Vagina (tissue), 2 donors: Measurements from ENCODE around the gene STEAP1B. TPM values are rescaled to one million over a fixed set of nuclear protein-coding genes. Genes with fewer than 3 reads are reported as not detected.
"Not testable (repeated sequence)": the region's sequence is repeated elsewhere in the genome, so short reads cannot be mapped to it uniquely, and the experiment has no call there.

Experiments
- DNase-seq, 2 donors: peaks; one replicate each; pipeline ENCODE4 v3.0.0-alpha.2; 2017; ENCODE audit errors: extremely low spot score in 2 of 2
- H3K27ac ChIP-seq: fragments of 200-600 bp; sonication (generic); one replicate; pipeline ENCODE4 v1.5.1; 2019
- H3K27me3 ChIP-seq: fragments of 200-600 bp; sonication (generic); one replicate; pipeline ENCODE4 v1.5.1; 2019
- H3K36me3 ChIP-seq, 2 donors: fragments of 200-600 bp; sonication (generic); one replicate each; pipeline ENCODE4 v1.5.1; 2017 to 2019
- H3K4me1 ChIP-seq: fragments of 200-600 bp; sonication (generic); one replicate; pipeline ENCODE4 v1.5.1; 2019
- H3K4me3 ChIP-seq, 2 donors: fragments of 200-600 bp; sonication (generic); 1 replicate in 1 of 2; 2 replicates in 1 of 2; pipeline ENCODE4 v1.5.1; 2016 to 2019
- H3K9me3 ChIP-seq: fragments of 200-600 bp; sonication (generic); one replicate; pipeline ENCODE4 v1.5.1; 2019
- POLR2A ChIP-seq, 2 donors: fragments of 450-650 bp; IDR thresholded peaks; one replicate each; pipeline ENCODE4 v1.6.1; 2017; ENCODE audit warnings: antibody characterized with exemption in 2 of 2, mild to moderate bottlenecking in 2 of 2, moderate library complexity in 2 of 2
- POLR2AphosphoS5 ChIP-seq, 2 donors: sonication (generic); formaldehyde crosslinking; IDR thresholded peaks; one replicate each; pipeline ENCODE4 v1.9.0; 2017; ENCODE audit warnings: antibody characterized with exemption in 2 of 2, mild to moderate bottlenecking in 2 of 2, low read depth in 1 of 2; ENCODE audit not compliant: insufficient read depth in 1 of 2
- intact Hi-C: fragments of 100-400 bp; cut with DNase I; formaldehyde crosslinking; loops from one replicate; pipeline ENCODE4 v1.15.1; 2023
- total RNA-seq: library from RNA; depleted of rRNA; stranded (reverse); fragments of >200 nt; gene quantifications from one replicate; pipeline ENCODE4 v1.2.3, GENCODE V29; 2016
- TF ChIP-seq, protein P1 (sequence below), 3 experiments: fragments of 450-650 bp in 2 of 3; fragments of 200-600 bp in 1 of 3; sonication (generic) in 1 of 3; IDR thresholded peaks; one replicate each; pipeline ENCODE4 v1.5.1; 2017 to 2019; ENCODE audit warnings: antibody characterized with exemption in 3 of 3, mild to moderate bottlenecking in 2 of 3, moderate library complexity in 2 of 3

The STEAP1B gene
- total RNA-seq: 8.8 TPM

- H3K36me3 ChIP-seq, H3K9me3 ChIP-seq, H3K4me1 ChIP-seq, intact Hi-C loops, H3K27ac ChIP-seq, H3K27me3 ChIP-seq, DNase-seq: not testable (repeated sequence)
- peak within 1 kb of the TSS; percentile 42 to 49 for H3K4me3 ChIP-seq
- TF ChIP-seq, protein P1, sequence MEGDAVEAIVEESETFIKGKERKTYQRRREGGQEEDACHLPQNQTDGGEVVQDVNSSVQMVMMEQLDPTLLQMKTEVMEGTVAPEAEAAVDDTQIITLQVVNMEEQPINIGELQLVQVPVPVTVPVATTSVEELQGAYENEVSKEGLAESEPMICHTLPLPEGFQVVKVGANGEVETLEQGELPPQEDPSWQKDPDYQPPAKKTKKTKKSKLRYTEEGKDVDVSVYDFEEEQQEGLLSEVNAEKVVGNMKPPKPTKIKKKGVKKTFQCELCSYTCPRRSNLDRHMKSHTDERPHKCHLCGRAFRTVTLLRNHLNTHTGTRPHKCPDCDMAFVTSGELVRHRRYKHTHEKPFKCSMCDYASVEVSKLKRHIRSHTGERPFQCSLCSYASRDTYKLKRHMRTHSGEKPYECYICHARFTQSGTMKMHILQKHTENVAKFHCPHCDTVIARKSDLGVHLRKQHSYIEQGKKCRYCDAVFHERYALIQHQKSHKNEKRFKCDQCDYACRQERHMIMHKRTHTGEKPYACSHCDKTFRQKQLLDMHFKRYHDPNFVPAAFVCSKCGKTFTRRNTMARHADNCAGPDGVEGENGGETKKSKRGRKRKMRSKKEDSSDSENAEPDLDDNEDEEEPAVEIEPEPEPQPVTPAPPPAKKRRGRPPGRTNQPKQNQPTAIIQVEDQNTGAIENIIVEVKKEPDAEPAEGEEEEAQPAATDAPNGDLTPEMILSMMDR (IDR thresholded peaks at IDR 0.05): peak; percentile 22 to 82 (median 66)
Measured at GRCh38 chr7:22499888-22500689, at the start of gene STEAP1B. TSS of gene STEAP1B (minus strand) at chr7:22500188. CDS start at chr7:22494855, 5,333 bp downstream.

GRCh38 chr7:22549051-22549450 is 49.1 kb upstream of the STEAP1B start:
- no peaks in the 10 kb centered on the region for H3K36me3 ChIP-seq
- intact Hi-C loops: no loop called here
- peaks cover 13% of the 10 kb centered on the region for H3K4me1 ChIP-seq
- H3K27me3 ChIP-seq: no peaks in the 10 kb centered on the region
- TF ChIP-seq POLR2A (IDR thresholded peaks at IDR 0.05): no peak
- TF ChIP-seq, protein P1 (IDR thresholded peaks at IDR 0.05): no peak
- TF ChIP-seq POLR2AphosphoS5 (IDR thresholded peaks at IDR 0.05; ENCODE audit: insufficient read depth in 1 of 2, low read depth in 1 of 2): no peak
- H3K9me3 ChIP-seq: no peaks in the 10 kb centered on the region
- H3K27ac ChIP-seq: no peak overlapping the region
- H3K4me3 ChIP-seq: no peak overlapping the region
- DNase-seq: no peak

- Histone ChIP-seq H3K36me3 (no peaks in the 10 kb centered on the region), H3K4me1 (peaks cover 13% of the 10 kb centered on the region), H3K4me3 (no peak overlapping the region), H3K27ac (no peak overlapping the region), H3K9me3 (no peaks in the 10 kb centered on the region), H3K27me3 (no peaks in the 10 kb centered on the region)
- no peak for DNase-seq
- intact Hi-C loops: no loop called here
- TF ChIP-seq, protein P1 (IDR thresholded peaks at IDR 0.05): no peak
Measured at GRCh38 chr7:22548313-22548712, 48.3 kb upstream of the STEAP1B start.

DNA sequence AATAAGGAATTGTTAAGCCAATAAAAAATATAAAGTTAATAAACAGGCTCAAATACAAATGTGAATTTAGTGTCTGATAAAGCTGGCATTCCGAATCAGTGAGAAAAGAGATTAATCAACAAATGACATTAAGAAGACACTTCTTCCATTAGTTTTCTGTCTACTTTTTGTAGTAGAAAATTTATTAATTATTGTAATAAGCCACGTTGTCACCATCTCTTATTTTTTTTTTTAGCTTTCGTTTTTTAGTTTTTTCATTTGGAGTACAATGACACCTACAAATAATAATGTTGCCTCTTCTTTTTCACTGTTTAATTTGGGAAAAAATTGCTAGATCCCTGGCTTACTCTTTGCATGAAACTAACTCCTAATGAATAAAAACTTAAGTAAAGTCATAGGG is 46.8 kb upstream of the STEAP1B start:
- Histone ChIP-seq H3K27me3 (no peaks in the 10 kb centered on the region), H3K4me1 (peaks cover 13% of the 10 kb centered on the region), H3K36me3 (no peaks in the 10 kb centered on the region), H3K9me3 (no peaks in the 10 kb centered on the region), H3K4me3 (no peak overlapping the region), H3K27ac (no peak overlapping the region)
- DNase-seq: no peak
- intact Hi-C loops: no loop called here
- no peak for TF ChIP-seq POLR2A (IDR thresholded peaks at IDR 0.05)
- no peak for TF ChIP-seq POLR2AphosphoS5 (IDR thresholded peaks at IDR 0.05; ENCODE audit: insufficient read depth in 1 of 2, low read depth in 1 of 2)
- TF ChIP-seq, protein P1 (IDR thresholded peaks at IDR 0.05): no peak

DNA sequence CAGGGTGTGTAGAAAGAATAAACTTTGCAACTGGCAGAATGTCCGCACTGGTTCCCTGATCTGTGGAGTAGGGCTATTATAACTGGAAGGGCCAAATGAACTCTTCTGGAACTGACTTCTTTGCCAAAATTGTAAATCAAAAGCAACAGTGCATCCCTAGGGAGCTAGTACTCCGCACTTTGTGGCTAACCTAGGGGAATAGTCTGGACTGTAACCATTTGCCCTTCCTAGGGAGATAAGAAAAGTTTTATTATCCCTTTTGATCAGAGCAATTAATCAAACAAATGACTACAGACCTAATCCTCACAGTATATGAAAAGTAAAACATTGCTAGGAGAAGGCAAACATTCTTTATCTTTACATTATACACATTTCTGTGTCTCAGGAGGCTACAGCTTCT is 45.5 kb upstream of the STEAP1B start:
- Histone ChIP-seq H3K36me3 (no peaks in the 10 kb centered on the region), H3K27ac (no peak overlapping the region), H3K4me3 (no peak overlapping the region), H3K27me3 (no peaks in the 10 kb centered on the region), H3K9me3 (no peaks in the 10 kb centered on the region), H3K4me1 (peaks cover 12% of the 10 kb centered on the region)
- intact Hi-C loops: no loop called here
- TF ChIP-seq, protein P1 (IDR thresholded peaks at IDR 0.05): no peak
- TF ChIP-seq POLR2A (IDR thresholded peaks at IDR 0.05): no peak
- DNase-seq: no peak
